SK-N-SH (cell line): ENCODE data around the gene ATG7. TPM values are rescaled to one million over a fixed set of nuclear protein-coding genes. Genes with fewer than 3 reads are reported as not detected.

Source experiments
- CTCF ChIA-PET: fragments of 300-600, 350-600 bp; formaldehyde crosslinking; extraction: SDS; loops from one replicate; lab custom pipeline; 2021; lab: Yijun Ruan, JAX
- POLR2A ChIA-PET: fragments of 350-600 bp; sonication (Branson Sonifier 250); formaldehyde crosslinking; extraction: SDS; loops from one replicate; lab custom pipeline; 2020; ENCODE audit warnings: antibody characterized with exemption, inconsistent platforms; lab: Yijun Ruan, JAX
- DNase-seq: peaks from one replicate; pipeline ENCODE4 v3.0.0; 2012
- H2AFZ ChIP-seq: fragments of 200-600 bp; sonication (generic); 2 replicates; pipeline ENCODE4 v1.8.1; 2016; ENCODE audit warnings: antibody characterized with exemption, mild to moderate bottlenecking, low read depth
- H3F3A ChIP-seq: fragments of 200-600 bp; sonication (generic); replicated peaks from 2 replicates; pipeline ENCODE3; 2016; ENCODE audit warnings: antibody characterized with exemption, mild to moderate bottlenecking; ENCODE audit not compliant: insufficient read depth
- H3K27ac ChIP-seq, 2 experiments: fragments of 200-500 bp in 1 of 2; fragments of 200-600 bp in 1 of 2; sonication (Bioruptor generic) in 1 of 2; sonication (generic), shearing (Covaris generic) in 1 of 2; 2 replicates each; pipeline versions ENCODE4 v1.5.1 to v1.6.1; 2014 to 2016; ENCODE audit warnings: low read depth in 2 of 2, inconsistent platforms in 1 of 2, low read length in 1 of 2, mild to moderate bottlenecking in 1 of 2, mixed read lengths in 1 of 2
- H3K27me3 ChIP-seq: fragments of 200-600 bp; sonication (generic), shearing (Covaris generic); 2 replicates; pipeline ENCODE4 v1.6.1; 2016; ENCODE audit warnings: mixed run types; ENCODE audit not compliant: insufficient read depth
- H3K36me3 ChIP-seq, 2 experiments: fragments of 200-500 bp in 1 of 2; fragments of 200-600 bp in 1 of 2; sonication (Bioruptor generic) in 1 of 2; sonication (generic) in 1 of 2; replicated peaks in 1 of 2; 2 replicates each; pipeline versions ENCODE3 to v1.5.1; 2014 to 2016; ENCODE audit warnings: low read length in 1 of 2, mild to moderate bottlenecking in 1 of 2; ENCODE audit not compliant: insufficient read depth in 2 of 2, control insufficient read depth in 1 of 2
- H3K4me1 ChIP-seq, 2 experiments: fragments of 200-500 bp in 1 of 2; fragments of 200-600 bp in 1 of 2; sonication (Bioruptor generic) in 1 of 2; sonication (generic), shearing (Covaris generic) in 1 of 2; 2 replicates each; pipeline versions ENCODE4 v1.5.1 to v1.6.1; 2014 to 2016; ENCODE audit warnings: low read depth in 1 of 2, low read length in 1 of 2, mixed run types in 1 of 2; ENCODE audit not compliant: insufficient read depth in 2 of 2, control insufficient read depth in 1 of 2
- H3K4me2 ChIP-seq: fragments of 200-600 bp; sonication (generic), shearing (Covaris generic); 2 replicates; pipeline ENCODE4 v1.6.1; 2017; ENCODE audit warnings: mixed run types
- H3K4me3 ChIP-seq, 2 experiments: fragments of 200-500 bp in 1 of 2; fragments of 200-600 bp in 1 of 2; sonication (Bioruptor generic) in 1 of 2; sonication (generic), shearing (Covaris generic) in 1 of 2; 2 replicates each; pipeline versions ENCODE4 v1.5.1 to v1.8.1; 2014 to 2016; ENCODE audit warnings: low read depth in 2 of 2, inconsistent platforms in 1 of 2, low read length in 1 of 2, mild to moderate bottlenecking in 1 of 2, mixed read lengths in 1 of 2, moderate library complexity in 1 of 2
- H3K79me2 ChIP-seq: fragments of 200-600 bp; sonication (generic); 2 replicates; pipeline ENCODE4 v1.8.1; 2017; ENCODE audit warnings: mild to moderate bottlenecking; ENCODE audit not compliant: insufficient read depth
- H3K9ac ChIP-seq: fragments of 200-600 bp; sonication (generic); 2 replicates; pipeline ENCODE4 v1.6.1; 2017; ENCODE audit warnings: mixed run types
- H3K9me2 ChIP-seq: fragments of 200-600 bp; sonication (generic); 2 replicates; pipeline ENCODE4 v1.6.1; 2017; ENCODE audit warnings: mixed run types
- H3K9me3 ChIP-seq: fragments of 200-600 bp; sonication (generic); 2 replicates; pipeline ENCODE4 v1.6.1; 2017; ENCODE audit warnings: mixed run types, mild to moderate bottlenecking, moderate library complexity
- H4K20me1 ChIP-seq: fragments of 200-600 bp; sonication (generic); 2 replicates; pipeline ENCODE4 v1.6.1; 2017; ENCODE audit warnings: mild to moderate bottlenecking, mixed run types; ENCODE audit not compliant: insufficient read depth
- ELF1 ChIP-seq: IDR thresholded peaks from 2 replicates; pipeline ENCODE4 v1.4.0; 2012
- FOSL2 ChIP-seq: IDR thresholded peaks from 2 replicates; pipeline ENCODE4 v1.4.0; 2012; ENCODE audit warnings: low read depth, mild to moderate bottlenecking, moderate library complexity, borderline replicate concordance
- GABPA ChIP-seq: IDR thresholded peaks from 2 replicates; pipeline ENCODE4 v1.4.0; 2012; ENCODE audit warnings: low read depth, mild to moderate bottlenecking
- JUND ChIP-seq: IDR thresholded peaks from 2 replicates; pipeline ENCODE4 v1.4.0; 2012
- MAX ChIP-seq: IDR thresholded peaks from 2 replicates; pipeline ENCODE4 v1.4.0; 2012; ENCODE audit warnings: low read depth
- MEF2A ChIP-seq: IDR thresholded peaks from 2 replicates; pipeline ENCODE4 v1.4.0; 2012; ENCODE audit warnings: low read depth, borderline replicate concordance
- MXI1 ChIP-seq: IDR thresholded peaks from 2 replicates; pipeline ENCODE4 v1.6.1; 2012; ENCODE audit warnings: mild to moderate bottlenecking, low read depth, low read length, improper control_type of control experiment
- NFIC ChIP-seq: IDR thresholded peaks from 2 replicates; pipeline ENCODE4 v1.4.0; 2012; ENCODE audit warnings: borderline replicate concordance
- NRF1 ChIP-seq: IDR thresholded peaks from 2 replicates; pipeline ENCODE4 v1.6.1; 2012; ENCODE audit warnings: low read depth, mild to moderate bottlenecking, low read length
- REST ChIP-seq: IDR thresholded peaks from 2 replicates; pipeline ENCODE4 v1.6.1; 2012; ENCODE audit warnings: mild to moderate bottlenecking, low read depth, low read length, moderate library complexity
- RFX5 ChIP-seq: IDR thresholded peaks from 2 replicates; pipeline ENCODE4 v1.6.1; 2012; ENCODE audit warnings: mild to moderate bottlenecking, improper control_type of control experiment, low read length
- SIN3A ChIP-seq: IDR thresholded peaks from 2 replicates; pipeline ENCODE4 v1.6.1; 2012; ENCODE audit warnings: low read depth, mild to moderate bottlenecking, low read length, moderate library complexity, borderline replicate concordance
- TAF1 ChIP-seq: IDR thresholded peaks from 2 replicates; pipeline ENCODE4 v1.6.1; 2012; ENCODE audit warnings: low read depth, mild to moderate bottlenecking, low read length, moderate library complexity, borderline replicate concordance
- USF1 ChIP-seq: IDR thresholded peaks from 2 replicates; pipeline ENCODE4 v1.4.0; 2012; ENCODE audit warnings: low read depth, borderline replicate concordance
- USF2 ChIP-seq: fragments of 150-350 bp; IDR thresholded peaks from 2 replicates; pipeline ENCODE4 v1.6.1; 2017; ENCODE audit warnings: antibody characterized with exemption, low read length, low read depth, borderline replicate concordance
- WGBS: methylation state at CpG from one replicate; pipeline ENCODE4 v1.1.6; 2017; ENCODE audit warnings: low lambda C conversion rate; 5-methylcytosine and 5-hydroxymethylcytosine counted together
- polyA plus RNA-seq, 3 experiments: library from polyadenylated mRNA; depleted of rRNA; stranded (reverse); fragments of >200 nt; gene quantifications; 2 replicates each; pipeline ENCODE4 v1.2.3, GENCODE V29; 2012

ATG7 gene
- polyA plus RNA-seq, 1 of the 3 experiments (the other 2 are of a cell fraction): 29.5 TPM

- peaks cover 44 to 60% of the 10 kb centered on the region in 2 experiments for H3K36me3 ChIP-seq
These were observed 30.2 kb downstream of the ATG7 start for GRCh38 chr3:11302444-11302843.

GRCh38 chr3:11304175-11304574 is 32.0 kb downstream of the ATG7 start:
- no peak overlapping the region for H3K4me2 ChIP-seq
- CTCF ChIA-PET: interaction anchor here (1.2 kb wide), 1 partner anchor 31 kb away, joined by 4 read pairs; no protein-coding TSS in a partner anchor
- no peak overlapping the region for H3K4me3 ChIP-seq
- H3K27ac ChIP-seq: no peak overlapping the region
- no peaks in the 10 kb centered on the region for H4K20me1 ChIP-seq
- H3K79me2 ChIP-seq: peaks cover 6% of the 10 kb centered on the region; the same call in 1 of the 2 replicates
- no peak for DNase-seq
- POLR2A ChIA-PET: no interaction called here
- H3K9ac ChIP-seq: no peak overlapping the region
- H3K9me3 ChIP-seq: no peaks in the 10 kb centered on the region
- no peak overlapping the region for H2AFZ ChIP-seq
- 97% methylated on average over 5 of the region's 6 CpGs for WGBS
- TF ChIP-seq USF1 (no peak), USF2 (no peak), TAF1 (no peak), ELF1 (no peak), NRF1 (no peak), RFX5 (no peak), JUND (no peak), FOSL2 (no peak), GABPA (no peak), MAX (no peak), NFIC (no peak), REST (no peak), MXI1 (no peak)
- no peaks in the 10 kb centered on the region for H3K9me2 ChIP-seq
- peaks cover 38 to 70% of the 10 kb centered on the region in 2 experiments for H3K36me3 ChIP-seq
- H3K27me3 ChIP-seq: no peaks in the 10 kb centered on the region
- no peaks in the 10 kb centered on the region for H3F3A ChIP-seq
- H3K4me1 ChIP-seq: peaks cover 6 to 19% of the 10 kb centered on the region in 2 experiments; a peak in 2 of 4 replicates

More at GRCh38 chr3:11302444-11302843, 30.2 kb downstream of the ATG7 start:
- no peak for TF ChIP-seq MEF2A
- TF ChIP-seq SIN3A: no peak
- no peaks in the 10 kb centered on the region for H4K20me1 ChIP-seq
- H3K27ac ChIP-seq: no peak overlapping the region
- no peaks in the 10 kb centered on the region for H3K9me2 ChIP-seq
- POLR2A ChIA-PET: no interaction called here
- H3K4me3 ChIP-seq: no peak overlapping the region
- no peak for DNase-seq
- no peaks in the 10 kb centered on the region for H3F3A ChIP-seq
- peaks cover 6 to 19% of the 10 kb centered on the region in 2 experiments; a peak in 2 of 4 replicates for H3K4me1 ChIP-seq
- H3K27me3 ChIP-seq: no peaks in the 10 kb centered on the region
- CTCF ChIA-PET: interaction anchor here (1.0 kb wide), 1 partner anchor 242 kb away, joined by 3 read pairs; no protein-coding TSS in a partner anchor
- no peak overlapping the region for H3K4me2 ChIP-seq
- H3K9me3 ChIP-seq: no peaks in the 10 kb centered on the region
- peaks cover 12% of the 10 kb centered on the region for H3K79me2 ChIP-seq
- H3K9ac ChIP-seq: no peak overlapping the region
- no peak overlapping the region for H2AFZ ChIP-seq
